SK-N-SH treated with all-trans-retinoic acid at 6 μM for 48 hours (cell line): ENCODE results near the gene DNM1L.

Experiments used
- ARNTL ChIP-seq: fragments of 450-650 bp; formaldehyde crosslinking; IDR thresholded peaks from 2 replicates; pipeline ENCODE4 v1.5.0; 2020; ENCODE audit warnings: low read depth, mild to moderate bottlenecking, moderate library complexity, borderline replicate concordance
- BACH2 ChIP-seq: fragments of 250-450 bp; sonication (Bioruptor Pico); IDR thresholded peaks from 2 replicates; pipeline ENCODE4 v1.9.0; 2021; ENCODE audit warnings: mild to moderate bottlenecking, borderline replicate concordance
- OSR1 ChIP-seq: fragments of 250-450 bp; sonication (Bioruptor Pico); IDR thresholded peaks from 2 replicates; pipeline ENCODE4 v1.8.0; 2022; ENCODE audit warnings: moderate library complexity, mild to moderate bottlenecking, inconsistent platforms
- PPARA ChIP-seq: fragments of 250-450 bp; sonication (Bioruptor Pico); IDR thresholded peaks from 2 replicates; pipeline ENCODE4 v1.5.0; 2020; ENCODE audit warnings: mild to moderate bottlenecking, borderline replicate concordance
- RARB ChIP-seq: fragments of 250-450 bp; sonication (Bioruptor Pico); IDR thresholded peaks from 2 replicates; pipeline ENCODE4 v1.8.0; 2021; ENCODE audit warnings: mild to moderate bottlenecking, moderate library complexity
- TF ChIP-seq, protein P1 (sequence below): fragments of 250-450 bp; sonication (Bioruptor Pico); IDR thresholded peaks from 2 replicates; pipeline ENCODE4 v1.8.0; 2020; ENCODE audit warnings: mild to moderate bottlenecking, moderate library complexity, borderline replicate concordance

DNA sequence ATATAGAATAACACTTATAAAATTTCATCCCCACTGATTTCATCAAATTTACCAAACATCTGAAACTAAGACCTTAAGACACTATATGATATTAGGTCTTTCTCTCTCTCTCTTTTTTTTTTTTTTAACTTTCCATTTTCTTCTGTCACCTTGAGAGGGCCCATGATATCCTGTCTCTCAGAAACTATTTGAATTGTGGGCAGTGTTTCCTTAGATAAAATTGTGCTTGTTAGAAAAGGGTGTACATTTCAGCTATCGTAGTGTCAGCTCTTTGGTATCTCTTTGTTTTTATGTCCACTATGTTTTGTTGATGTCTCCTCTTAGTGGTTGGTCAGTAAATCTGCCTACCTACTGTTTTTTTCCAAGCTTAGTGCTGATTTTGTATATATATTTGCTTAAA lies 23.8 kb downstream of the DNM1L start:
- TF ChIP-seq OSR1 (CRISPR knock-in tag) (no peak), ARNTL (no peak), BACH2 (no peak), RARB (no peak), PPARA (CRISPR knock-in tag) (no peak)
- TF ChIP-seq, protein P1, sequence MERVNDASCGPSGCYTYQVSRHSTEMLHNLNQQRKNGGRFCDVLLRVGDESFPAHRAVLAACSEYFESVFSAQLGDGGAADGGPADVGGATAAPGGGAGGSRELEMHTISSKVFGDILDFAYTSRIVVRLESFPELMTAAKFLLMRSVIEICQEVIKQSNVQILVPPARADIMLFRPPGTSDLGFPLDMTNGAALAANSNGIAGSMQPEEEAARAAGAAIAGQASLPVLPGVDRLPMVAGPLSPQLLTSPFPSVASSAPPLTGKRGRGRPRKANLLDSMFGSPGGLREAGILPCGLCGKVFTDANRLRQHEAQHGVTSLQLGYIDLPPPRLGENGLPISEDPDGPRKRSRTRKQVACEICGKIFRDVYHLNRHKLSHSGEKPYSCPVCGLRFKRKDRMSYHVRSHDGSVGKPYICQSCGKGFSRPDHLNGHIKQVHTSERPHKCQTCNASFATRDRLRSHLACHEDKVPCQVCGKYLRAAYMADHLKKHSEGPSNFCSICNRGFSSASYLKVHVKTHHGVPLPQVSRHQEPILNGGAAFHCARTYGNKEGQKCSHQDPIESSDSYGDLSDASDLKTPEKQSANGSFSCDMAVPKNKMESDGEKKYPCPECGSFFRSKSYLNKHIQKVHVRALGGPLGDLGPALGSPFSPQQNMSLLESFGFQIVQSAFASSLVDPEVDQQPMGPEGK (CRISPR knock-in tag): no peak
